OCI-LY1 (cell line): ENCODE measurements around the gene PREX1.

Experiments
- CTCF ChIP-seq: fragments of 200-600 bp; sonication (generic), shearing (Covaris generic); IDR thresholded peaks from 2 replicates; pipeline ENCODE4 v1.5.1; 2017; ENCODE audit warnings: mild to moderate bottlenecking, antibody characterized with exemption, low read length, moderate library complexity, mixed read lengths
- EZH2 ChIP-seq: fragments of 200-600 bp; sonication (generic), shearing (Covaris generic); IDR thresholded peaks from 2 replicates; pipeline ENCODE4 v1.8.0; 2017; ENCODE audit warnings: borderline replicate concordance, mixed run types, mild to moderate bottlenecking, antibody characterized with exemption, low read length, moderate library complexity, mixed read lengths

GRCh38 chr20:48818031-48818370, 9.8 kb downstream of the PREX1 start:
- no peak for TF ChIP-seq CTCF
- TF ChIP-seq EZH2, result no peak
